GM12874 (cell line): ENCODE measurements around the gene TMEM266.

Source experiments
- TF ChIP-seq, protein P1 (sequence below): IDR thresholded peaks from 2 replicates; pipeline ENCODE4 v1.5.1; 2011; ENCODE audit warnings: low read depth, mild to moderate bottlenecking, control low read depth, low read length, moderate library complexity; ENCODE audit not compliant: insufficient read depth

Gene TMEM266

DNA sequence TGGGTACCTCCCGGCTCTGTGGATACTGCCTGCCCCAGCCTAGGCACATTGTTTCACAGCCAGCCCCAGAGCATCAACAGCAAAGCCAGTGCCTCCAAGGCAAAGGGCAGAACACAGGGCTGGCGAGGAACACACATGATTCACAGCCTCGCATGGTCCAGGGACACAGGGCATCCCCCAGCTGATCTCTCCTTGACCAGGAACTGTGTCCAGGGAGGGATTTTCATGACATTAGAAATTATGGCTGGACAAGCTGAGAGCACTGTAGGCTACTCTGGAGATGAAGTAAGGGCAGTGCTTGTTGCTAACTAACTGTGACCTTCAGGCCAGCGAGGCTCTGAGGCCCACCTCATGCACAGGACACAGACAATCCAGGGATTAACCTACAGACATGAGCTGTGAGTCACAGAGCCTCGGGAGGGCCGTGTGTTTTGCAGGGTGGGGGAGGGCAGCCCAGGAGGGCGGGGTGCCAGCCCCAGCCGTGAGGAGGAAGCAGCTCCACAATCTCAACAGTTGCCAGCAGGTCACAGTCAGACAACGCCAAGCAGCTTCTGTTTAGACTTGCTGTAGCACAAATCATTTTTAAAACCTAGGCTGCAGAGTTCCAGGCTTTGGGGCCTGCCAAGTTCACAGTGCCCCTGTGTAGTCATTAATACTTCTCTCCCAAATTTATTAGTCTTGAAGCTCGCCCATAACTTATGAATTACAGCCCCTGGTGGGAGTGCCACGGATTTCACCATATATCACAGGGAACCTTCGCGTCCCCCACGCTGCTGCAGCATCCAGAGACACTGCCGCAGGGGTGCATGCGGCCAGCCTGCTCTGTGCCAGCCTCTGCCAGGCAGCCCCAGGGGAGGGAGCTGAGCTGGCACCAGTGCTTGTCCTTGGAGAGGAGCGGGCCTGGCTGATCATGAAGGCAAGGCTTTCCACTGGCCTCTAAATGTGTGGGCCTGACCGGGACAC lies 136.8 kb downstream of the TMEM266 start:
- TF ChIP-seq, protein P1, sequence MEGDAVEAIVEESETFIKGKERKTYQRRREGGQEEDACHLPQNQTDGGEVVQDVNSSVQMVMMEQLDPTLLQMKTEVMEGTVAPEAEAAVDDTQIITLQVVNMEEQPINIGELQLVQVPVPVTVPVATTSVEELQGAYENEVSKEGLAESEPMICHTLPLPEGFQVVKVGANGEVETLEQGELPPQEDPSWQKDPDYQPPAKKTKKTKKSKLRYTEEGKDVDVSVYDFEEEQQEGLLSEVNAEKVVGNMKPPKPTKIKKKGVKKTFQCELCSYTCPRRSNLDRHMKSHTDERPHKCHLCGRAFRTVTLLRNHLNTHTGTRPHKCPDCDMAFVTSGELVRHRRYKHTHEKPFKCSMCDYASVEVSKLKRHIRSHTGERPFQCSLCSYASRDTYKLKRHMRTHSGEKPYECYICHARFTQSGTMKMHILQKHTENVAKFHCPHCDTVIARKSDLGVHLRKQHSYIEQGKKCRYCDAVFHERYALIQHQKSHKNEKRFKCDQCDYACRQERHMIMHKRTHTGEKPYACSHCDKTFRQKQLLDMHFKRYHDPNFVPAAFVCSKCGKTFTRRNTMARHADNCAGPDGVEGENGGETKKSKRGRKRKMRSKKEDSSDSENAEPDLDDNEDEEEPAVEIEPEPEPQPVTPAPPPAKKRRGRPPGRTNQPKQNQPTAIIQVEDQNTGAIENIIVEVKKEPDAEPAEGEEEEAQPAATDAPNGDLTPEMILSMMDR, result no peak

DNA sequence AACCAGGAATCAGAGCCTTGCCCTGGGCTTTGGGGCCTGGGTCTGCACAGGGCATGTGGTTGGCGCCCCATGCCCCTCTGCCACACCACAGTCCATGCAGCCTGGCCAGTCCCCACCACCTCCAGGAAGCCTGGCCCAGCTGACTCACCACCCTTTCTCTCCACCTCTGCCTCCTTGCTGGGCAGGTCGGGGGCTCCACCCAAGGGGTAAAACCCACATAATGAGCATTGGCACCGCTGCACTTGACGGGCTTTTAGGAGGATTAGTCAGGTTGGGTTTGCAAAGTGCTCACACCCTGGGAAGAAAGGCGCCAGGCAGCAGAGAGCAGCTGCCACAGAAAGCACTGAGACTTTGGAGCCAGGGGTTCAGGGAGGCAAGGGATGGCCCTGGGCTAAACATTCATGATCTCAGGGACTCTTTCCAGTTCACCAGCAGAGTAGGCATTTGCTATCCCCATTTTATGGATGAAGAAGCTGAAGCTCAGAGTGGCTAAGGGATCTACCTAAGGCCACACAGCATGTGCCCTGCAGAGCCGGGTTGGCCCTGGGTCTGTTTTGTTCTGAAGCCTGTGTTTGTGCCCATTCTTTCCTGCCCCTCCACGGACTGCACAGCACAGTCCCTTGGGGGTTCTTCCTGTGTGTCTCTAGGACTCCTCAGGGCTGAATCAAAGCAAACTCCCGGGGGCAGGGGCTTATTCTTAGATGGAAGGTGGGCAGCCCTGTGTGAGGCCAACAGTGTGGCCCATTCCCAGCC lies 138.1 kb downstream of the TMEM266 start:
- TF ChIP-seq, protein P1, result no peak

DNA sequence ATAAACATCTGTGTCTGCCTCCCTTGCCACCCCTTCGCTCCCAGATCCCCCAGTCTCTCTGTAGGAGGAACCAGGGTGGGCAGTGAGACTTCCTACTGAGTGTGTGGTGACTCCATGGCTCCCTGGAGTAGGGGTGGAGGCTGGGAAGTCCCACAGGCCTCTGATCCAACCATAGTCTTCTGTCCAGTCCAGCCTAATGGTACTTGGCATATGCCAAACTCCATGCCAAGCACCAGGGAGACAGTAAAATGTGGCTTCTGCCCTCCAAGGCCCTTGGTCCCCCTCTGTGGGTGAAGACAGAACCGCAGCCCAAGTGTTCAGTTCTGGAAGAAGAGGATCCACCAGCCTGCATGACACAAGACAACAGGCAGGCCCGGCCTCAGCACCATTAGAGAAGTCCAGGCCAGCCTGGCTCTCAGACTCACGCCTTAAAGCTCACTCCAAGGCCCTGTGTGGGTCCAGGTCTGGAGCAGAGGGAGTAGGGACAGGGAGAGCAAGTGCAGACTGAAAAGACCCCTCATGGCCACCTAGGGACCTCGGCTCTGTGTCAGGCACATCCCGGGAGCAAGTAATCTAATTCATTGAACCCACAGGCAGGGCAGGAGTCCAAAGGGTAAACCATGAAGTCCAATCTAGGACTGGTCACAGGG lies 138.8 kb downstream of the TMEM266 start:
- TF ChIP-seq, protein P1, result no peak

DNA sequence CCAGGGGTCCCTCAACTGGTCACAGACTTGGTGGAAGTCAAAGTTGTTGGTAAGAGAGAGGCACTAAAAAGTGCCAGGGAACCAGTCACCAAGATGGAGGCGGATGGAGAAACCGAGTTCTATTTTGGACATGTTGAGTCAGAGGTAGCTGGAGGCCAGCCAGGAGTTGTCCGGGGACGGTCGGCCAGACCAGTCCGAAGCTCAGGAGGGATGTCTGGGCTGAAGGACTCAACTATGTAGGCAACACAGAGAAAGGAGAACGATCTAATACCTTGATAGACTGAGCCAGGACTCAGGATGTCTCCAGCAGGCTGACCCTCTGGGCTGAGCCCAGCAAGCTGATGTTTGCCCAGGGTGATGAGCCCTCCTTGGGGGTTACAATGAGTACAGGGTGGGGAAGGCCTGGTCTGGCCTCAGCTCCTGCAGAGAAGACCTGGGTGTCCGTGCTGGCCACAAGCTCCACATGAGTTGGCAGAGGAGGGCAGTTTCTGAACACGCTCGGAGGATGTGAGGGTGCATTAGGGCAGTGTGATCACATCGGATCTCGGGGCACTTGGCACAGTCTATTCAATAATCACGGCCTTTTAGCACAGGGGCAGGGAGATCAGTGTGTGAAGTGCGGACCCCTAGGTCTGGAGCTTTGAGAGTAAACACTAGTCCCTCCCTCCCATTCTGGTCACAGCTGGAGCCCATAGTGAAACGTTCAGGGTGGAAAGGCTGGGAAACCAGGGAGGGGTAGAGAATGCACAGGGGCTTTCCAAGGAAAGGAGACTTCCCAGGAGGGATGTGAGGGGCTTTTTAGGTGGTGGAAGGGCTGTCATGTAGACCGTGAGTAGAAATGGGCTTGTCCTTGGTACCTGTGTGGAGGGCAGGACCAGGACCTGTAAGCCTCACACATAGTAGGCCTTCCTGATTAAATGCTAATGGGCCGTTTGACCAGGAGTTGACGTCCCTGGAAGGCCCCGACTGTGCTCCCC lies 139.6 kb downstream of the TMEM266 start:
- TF ChIP-seq, protein P1, result no peak

DNA sequence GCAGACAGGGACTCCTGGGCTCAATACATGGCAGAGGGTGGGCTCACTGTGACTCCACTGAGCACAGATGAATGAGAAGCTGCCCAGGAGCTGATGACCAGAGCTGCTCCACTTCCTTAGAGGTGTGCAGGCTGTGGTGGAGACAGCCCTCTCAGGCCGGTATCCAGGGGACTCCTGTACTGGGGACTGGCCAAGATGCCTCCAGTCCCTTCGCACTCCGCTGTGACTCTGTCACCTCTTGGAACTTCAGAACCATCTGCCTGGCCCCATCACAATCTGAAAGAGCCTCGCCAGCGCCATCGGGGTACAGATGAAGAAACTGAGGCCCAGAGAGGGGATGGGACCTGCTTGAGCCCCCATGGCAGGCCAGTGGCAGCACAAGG lies 140.3 kb downstream of the TMEM266 start:
- TF ChIP-seq, protein P1, result no peak

DNA sequence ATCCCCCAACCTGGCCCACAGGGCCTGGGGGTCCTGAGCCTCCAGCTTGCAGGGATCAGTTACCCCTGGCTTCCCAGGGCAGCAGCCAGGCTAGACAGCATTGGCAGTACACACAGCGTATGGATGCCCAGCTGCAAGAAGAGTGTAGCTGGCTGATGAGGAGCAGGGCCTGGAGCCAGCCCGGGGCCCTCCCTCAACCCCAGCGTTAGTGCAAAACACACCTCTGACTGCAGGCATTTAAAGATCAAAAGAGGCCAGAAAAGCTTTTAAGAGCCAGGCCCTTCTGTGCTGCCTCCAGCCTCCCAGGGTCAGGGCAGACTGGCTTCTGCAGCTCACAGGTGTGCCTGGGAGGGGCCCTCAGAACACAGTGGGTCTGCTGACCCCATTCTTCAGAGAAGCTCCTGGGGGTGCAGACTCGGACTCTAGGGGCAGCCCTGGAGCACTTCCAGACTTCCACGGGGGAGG lies 140.9 kb downstream of the TMEM266 start:
- TF ChIP-seq, protein P1, result no peak
